GM23338 (cell line): ENCODE measurements around the gene FGGY. TPM values are rescaled to one million over a fixed set of nuclear protein-coding genes. Genes with fewer than 3 reads are reported as not detected.

Source experiments
- ATAC-seq: fragments of 200-7000 bp; cut with Tn5 transposase; 3 replicates; pipeline ENCODE4 v1.9.1; 2020
- DNase-seq: peaks from one replicate; pipeline ENCODE4 v3.0.0-alpha.2; 2015; ENCODE audit warnings: low spot score
- H2AFZ ChIP-seq: fragments of 200-600 bp; sonication (generic); 2 replicates; pipeline ENCODE4 v1.8.0; 2016; ENCODE audit warnings: antibody characterized with exemption, mild to moderate bottlenecking, moderate library complexity
- H3F3A ChIP-seq: fragments of 200-600 bp; sonication (generic); replicated peaks from 2 replicates; pipeline ENCODE4 v1.8.0; 2017; ENCODE audit warnings: antibody characterized with exemption, mixed run types, low read depth
- H3K27ac ChIP-seq: fragments of 200-600 bp; sonication (generic); 2 replicates; pipeline ENCODE4 v1.6.1; 2016; ENCODE audit warnings: low read depth
- H3K27me3 ChIP-seq: fragments of 200-600 bp; sonication (generic); 2 replicates; pipeline ENCODE4 v1.8.0; 2016; ENCODE audit warnings: mild to moderate bottlenecking, mixed run types, moderate library complexity; ENCODE audit not compliant: insufficient read depth
- H3K36me3 ChIP-seq: fragments of 200-600 bp; sonication (generic); 2 replicates; pipeline ENCODE4 v1.8.0; 2016; ENCODE audit warnings: mild to moderate bottlenecking; ENCODE audit not compliant: insufficient read depth
- H3K4me1 ChIP-seq: fragments of 200-600 bp; sonication (generic); 2 replicates; pipeline ENCODE4 v1.8.0; 2016; ENCODE audit warnings: mild to moderate bottlenecking, moderate library complexity; ENCODE audit not compliant: insufficient read depth
- H3K4me2 ChIP-seq: fragments of 200-600 bp; sonication (generic); 2 replicates; pipeline ENCODE4 v1.7.1; 2017; ENCODE audit warnings: mixed run types
- H3K4me3 ChIP-seq: fragments of 200-600 bp; sonication (generic); 2 replicates; pipeline ENCODE4 v1.6.1; 2016; ENCODE audit warnings: mixed run types
- H3K79me2 ChIP-seq: fragments of 200-600 bp; sonication (generic); replicated peaks from 2 replicates; pipeline ENCODE4 v1.8.0; 2017; ENCODE audit warnings: mild to moderate bottlenecking; ENCODE audit not compliant: insufficient read depth
- H3K9me2 ChIP-seq: fragments of 200-600 bp; sonication (generic); 2 replicates; pipeline ENCODE4 v1.8.0; 2017; ENCODE audit not compliant: insufficient read depth
- H4K20me1 ChIP-seq: fragments of 200-600 bp; sonication (generic); replicated peaks from 2 replicates; pipeline ENCODE4 v1.8.0; 2017; ENCODE audit warnings: mild to moderate bottlenecking; ENCODE audit not compliant: insufficient read depth
- H3K27ac Mint-ChIP-seq: 2 replicates; pipeline ENCODE4 v1.8.0; 2020; ENCODE audit warnings: inconsistent platforms, mild to moderate bottlenecking, moderate library complexity, mixed read lengths
- H3K27me3 Mint-ChIP-seq: 3 replicates; pipeline ENCODE4 v1.8.0; 2022; ENCODE audit warnings: low read depth, mild to moderate bottlenecking, moderate library complexity, mixed read lengths, inconsistent platforms; ENCODE audit not compliant: insufficient read depth, poor library complexity
- H3K36me3 Mint-ChIP-seq: 3 replicates; pipeline ENCODE4 v1.8.0; 2021; ENCODE audit warnings: low read depth, mild to moderate bottlenecking, inconsistent platforms, moderate library complexity, mixed read lengths
- H3K4me1 Mint-ChIP-seq: 3 replicates; pipeline ENCODE4 v1.8.0; 2020; ENCODE audit warnings: mild to moderate bottlenecking, inconsistent platforms, mixed read lengths
- H3K4me3 Mint-ChIP-seq: 3 replicates; pipeline ENCODE4 v1.8.0; 2021; ENCODE audit warnings: moderate library complexity, mild to moderate bottlenecking, inconsistent platforms, mixed read lengths
- H3K9me3 Mint-ChIP-seq: 3 replicates; pipeline ENCODE4 v1.8.0; 2020; ENCODE audit warnings: moderate library complexity, mild to moderate bottlenecking, inconsistent platforms, mixed read lengths
- CREB1 ChIP-seq: fragments of 250-450 bp; sonication (Bioruptor Pico); IDR thresholded peaks from 2 replicates; pipeline ENCODE4 v1.5.0; 2020; ENCODE audit warnings: low read depth, mild to moderate bottlenecking, moderate library complexity
- CTCF ChIP-seq, 2 experiments: fragments of 200-600 bp in 1 of 2; sonication (generic) in 1 of 2; conservative IDR thresholded peaks; 2 replicates each; pipeline versions ENCODE4 v1.5.1 to v1.6.1; 2016 to 2017; ENCODE audit warnings: antibody characterized with exemption in 2 of 2, low read depth in 2 of 2, mild to moderate bottlenecking in 2 of 2, moderate library complexity in 1 of 2
- EZH2 ChIP-seq: fragments of 200-600 bp; sonication (generic); IDR thresholded peaks from one replicate; pipeline ENCODE4 v1.8.0; 2017; ENCODE audit warnings: antibody characterized with exemption, mild to moderate bottlenecking, low read depth; ENCODE audit not compliant: unreplicated experiment
- EZH2phosphoT487 ChIP-seq: fragments of 200-600 bp; sonication (generic); IDR thresholded peaks from one replicate; pipeline ENCODE4 v1.8.1; 2018; ENCODE audit warnings: antibody characterized with exemption; ENCODE audit not compliant: unreplicated experiment
- NANOG ChIP-seq: IDR thresholded peaks from 2 replicates; pipeline ENCODE4 v1.6.1; 2016; ENCODE audit warnings: antibody characterized with exemption, borderline replicate concordance
- REST ChIP-seq: IDR thresholded peaks from one replicate; pipeline ENCODE4 v1.6.1; 2018; ENCODE audit warnings: antibody characterized with exemption; ENCODE audit not compliant: unreplicated experiment
- ZNF462 ChIP-seq: fragments of 250-450 bp; sonication (Bioruptor Pico); IDR thresholded peaks from 2 replicates; pipeline ENCODE4 v1.5.0; 2020; ENCODE audit warnings: mild to moderate bottlenecking, moderate library complexity
- polyA plus RNA-seq: library from polyadenylated mRNA; unstranded; fragments of >200 nt; fragmentation: Nextera tagmentation; extraction: Ambion mirVana; gene quantifications from 2 replicates; pipeline ENCODE4 v1.2.1, GENCODE V29; 2016
- total RNA-seq: library from RNA; depleted of rRNA; stranded (reverse); fragments of >200 nt; shearing (Covaris generic); gene quantifications from 2 replicates; pipeline ENCODE4 v1.2.3, GENCODE V29; 2014
- TF ChIP-seq, protein P1 (sequence below): IDR thresholded peaks from 2 replicates; pipeline ENCODE4 v1.6.1; 2016; ENCODE audit warnings: antibody characterized with exemption

FGGY gene
- total and polyA plus RNA-seq, 2 experiments from 2014 or later: 10.9 to 21.4 TPM

- DNase-seq (no peak), ATAC-seq (no peak)
- H3K27ac Mint-ChIP-seq: no peak overlapping the region
- Histone ChIP-seq H3K79me2 (no peaks in the 10 kb centered on the region), H3K4me2 (no peak overlapping the region), H4K20me1 (no peaks in the 10 kb centered on the region), H3K27ac (no peak overlapping the region), H3K4me1 (no peaks in the 10 kb centered on the region), H3K27me3 (no peaks in the 10 kb centered on the region), H3K9me2 (peaks cover 11% of the 10 kb centered on the region; the same call in 1 of the 2 replicates), H3F3A (no peaks in the 10 kb centered on the region), H2AFZ (0 out of 2 replicates have a peak overlapping the region, but pooled peaks have one; percentile 48), H3K4me3 (no peak overlapping the region), H3K36me3 (no peaks in the 10 kb centered on the region)
- H3K4me3 Mint-ChIP-seq: no peak overlapping the region
- no peaks in the 10 kb centered on the region for H3K36me3 Mint-ChIP-seq
- no peaks in the 10 kb centered on the region; the same call in 2 of the 3 replicates for H3K9me3 Mint-ChIP-seq
- no peak for TF ChIP-seq EZH2phosphoT487
- TF ChIP-seq, protein P1, sequence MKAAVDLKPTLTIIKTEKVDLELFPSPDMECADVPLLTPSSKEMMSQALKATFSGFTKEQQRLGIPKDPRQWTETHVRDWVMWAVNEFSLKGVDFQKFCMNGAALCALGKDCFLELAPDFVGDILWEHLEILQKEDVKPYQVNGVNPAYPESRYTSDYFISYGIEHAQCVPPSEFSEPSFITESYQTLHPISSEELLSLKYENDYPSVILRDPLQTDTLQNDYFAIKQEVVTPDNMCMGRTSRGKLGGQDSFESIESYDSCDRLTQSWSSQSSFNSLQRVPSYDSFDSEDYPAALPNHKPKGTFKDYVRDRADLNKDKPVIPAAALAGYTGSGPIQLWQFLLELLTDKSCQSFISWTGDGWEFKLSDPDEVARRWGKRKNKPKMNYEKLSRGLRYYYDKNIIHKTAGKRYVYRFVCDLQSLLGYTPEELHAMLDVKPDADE: no peak
- no peak for TF ChIP-seq ZNF462
- TF ChIP-seq REST: no peak
- TF ChIP-seq EZH2: no peak
- TF ChIP-seq CREB1 (CRISPR knock-in tag): no peak
- no peak for TF ChIP-seq NANOG
- TF ChIP-seq CTCF (conservative IDR thresholded peaks at IDR 0.05; ENCODE audit: low read depth in 2 of 2): no peak
- H3K27me3 Mint-ChIP-seq: no peaks in the 10 kb centered on the region
- no peaks in the 10 kb centered on the region for H3K4me1 Mint-ChIP-seq
Measured at GRCh38 chr1:59272507-59272906, 24.4 kb upstream of the FGGY start.
